Pancreas (tissue), 10 donors: Measurements from ENCODE around the gene ANKRD36. TPM values are rescaled to one million over a fixed set of nuclear protein-coding genes. Genes with fewer than 3 reads are reported as not detected.
"Not testable (repeated sequence)": the region's sequence is repeated elsewhere in the genome, so short reads cannot be mapped to it uniquely, and the experiment has no call there.

Source experiments
- ATAC-seq, 4 donors: fragments of 200-7000 bp; cut with Tn5 transposase; one replicate each; pipeline versions ENCODE4 v1.8.0 to v1.9.1; 2020; ENCODE audit warnings: mild to moderate bottlenecking in 4 of 4, moderate library complexity in 4 of 4
- DNase-seq, 6 donors: peaks; one replicate each; pipeline ENCODE4 v3.0.0-alpha.2; 2020
- FAIRE-seq: peaks from 2 replicates; lab custom pipeline; 2012; peaks lifted over from hg19 to GRCh38; lab: Jason Lieb, UNC
- H3K27ac ChIP-seq, 4 donors: fragments of 200-600 bp; sonication (generic); 1 replicate in 3 of 4; 2 replicates in 1 of 4; pipeline versions ENCODE4 v1.5.0 to v1.8.0; 2020
- H3K27me3 ChIP-seq, 4 donors: fragments of 200-600 bp; one replicate each; pipeline ENCODE4 v1.8.0; 2021
- H3K36me3 ChIP-seq, 3 donors: fragments of 200-600 bp; sonication (generic) in 1 of 3; one replicate each; pipeline versions ENCODE4 v1.5.0 to v1.8.0; 2020 to 2021
- H3K4me1 ChIP-seq, 3 donors: fragments of 200-600 bp; one replicate each; pipeline ENCODE4 v1.8.0; 2021
- H3K4me3 ChIP-seq, 4 donors: fragments of 200-600 bp; sonication (generic) in 2 of 4; one replicate each; pipeline versions ENCODE4 v1.5.0 to v1.8.0; 2020 to 2021
- H3K9me3 ChIP-seq, 4 donors: fragments of 200-600 bp; one replicate each; pipeline ENCODE4 v1.8.0; 2021
- WGBS, 2 donors: extraction: QIAGEN DNeasy Blood & Tissue Kit; methylation state at CpG; one replicate each; pipeline ENCODE4 v1.1.7; 2013; 5-methylcytosine and 5-hydroxymethylcytosine counted together
- intact Hi-C, 3 donors: fragments of 100-400 bp; cut with DNase I; formaldehyde crosslinking; loops; one replicate each; pipeline versions ENCODE4 v1.11.1 to v1.14.2; 2022
- polyA plus RNA-seq, 2 donors: library from polyadenylated mRNA; stranded (reverse); fragments of 200-250 nt; gene quantifications; one replicate each; pipeline ENCODE4 v1.2.3, GENCODE V29; 2013
- total RNA-seq, 6 donors: library from RNA; stranded (reverse); fragmentation: NEBNext Ultra II Directional in 4 of 6; extraction: Animal tissue kit (Norgen Biotek cat#: 25700) in 4 of 6; gene quantifications; one replicate each; pipeline versions ENCODE4 v1.2.1 to v1.2.4, GENCODE V29; 2021 to 2023
- TF ChIP-seq, protein P1 (sequence below), 4 donors: fragments of 200-600 bp; sonication (generic) in 3 of 4; IDR thresholded peaks; one replicate each; pipeline versions ENCODE4 v1.5.0 to v1.8.0; 2021; ENCODE audit warnings: antibody characterized with exemption in 4 of 4
- donor health status: healthy with polysubstance abuse.
- donor health status: DM: no; HTN: no; CAD: no; lungs with moderate emphysema.
- donor health status: DM: no; HTN: no; CAD: no.
- donor health status: control.
- donor health status: control.
- donor health status: Bipolar disorder and iron deficiency.
- donor health status: DM: yes; HTN: yes; CAD: no.
- donor health status: DM: no; HTN: no; CAD: no.
- donor health status: DM: no; HTN: no; CAD: no.
- donor health status: DM: yes; HTN: yes; CAD: no.

ANKRD36 gene
- total and polyA plus RNA-seq, 8 donors, result 5.5 to 18.7 (median 10.8) TPM

DNA sequence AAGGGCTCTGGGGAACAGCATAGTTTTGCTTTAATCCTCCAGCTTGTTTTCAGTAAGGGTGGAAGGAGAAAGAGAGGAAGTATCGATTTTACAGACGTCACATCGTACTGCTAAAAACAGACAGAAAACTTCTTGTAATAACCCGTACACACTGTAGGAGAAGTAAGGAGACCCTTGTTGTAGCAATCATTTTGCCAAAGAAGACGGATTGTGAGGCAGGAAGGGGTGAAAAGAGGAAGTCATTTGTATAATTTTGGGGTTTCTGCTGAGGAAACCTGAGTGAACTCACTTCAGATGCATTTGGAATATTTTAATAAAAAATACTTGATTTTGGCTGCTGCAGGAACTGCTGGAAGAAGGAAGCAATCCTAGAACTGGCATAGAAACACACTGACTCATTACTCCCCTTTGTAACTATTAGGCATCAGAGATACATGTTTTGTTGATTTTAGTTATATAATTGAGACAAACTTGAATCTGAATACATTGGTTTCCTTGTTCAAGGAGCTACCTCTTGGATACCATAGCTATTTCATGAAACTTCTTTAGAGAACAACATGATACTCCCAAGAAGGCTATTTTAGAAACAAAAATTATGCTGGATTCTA is 89.8 kb downstream of the ANKRD36 start:
- H3K4me3 ChIP-seq, FAIRE-seq: not testable (repeated sequence)

DNA sequence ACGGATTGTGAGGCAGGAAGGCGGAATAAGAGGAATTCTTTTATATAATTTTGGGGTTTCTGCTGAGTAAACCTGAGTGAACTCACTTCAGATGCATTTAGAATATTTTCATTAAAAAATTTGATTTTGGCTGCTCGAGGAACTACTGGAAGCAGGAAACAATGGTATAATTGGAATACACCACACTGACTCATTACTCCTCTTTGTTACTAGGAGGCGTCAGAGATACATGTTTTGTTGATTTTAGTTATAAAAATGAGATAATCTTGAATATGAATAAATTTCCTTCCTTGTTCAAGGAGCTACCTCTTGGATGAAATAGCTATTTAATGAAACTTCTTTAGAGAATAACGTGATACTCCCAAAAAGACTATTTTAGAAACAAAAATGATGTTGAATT is 97.4 kb downstream of the ANKRD36 start:
- Histone ChIP-seq H3K36me3 (peaks cover 0 to 10% (median 0%) of the 10 kb centered on the region in 3 donors), H3K9me3 (no peaks in the 10 kb centered on the region), H3K27me3 (no peaks in the 10 kb centered on the region), H3K4me3 (no peak overlapping the region), H3K27ac (no peak overlapping the region), H3K4me1 (no peaks in the 10 kb centered on the region)
- TF ChIP-seq, protein P1, sequence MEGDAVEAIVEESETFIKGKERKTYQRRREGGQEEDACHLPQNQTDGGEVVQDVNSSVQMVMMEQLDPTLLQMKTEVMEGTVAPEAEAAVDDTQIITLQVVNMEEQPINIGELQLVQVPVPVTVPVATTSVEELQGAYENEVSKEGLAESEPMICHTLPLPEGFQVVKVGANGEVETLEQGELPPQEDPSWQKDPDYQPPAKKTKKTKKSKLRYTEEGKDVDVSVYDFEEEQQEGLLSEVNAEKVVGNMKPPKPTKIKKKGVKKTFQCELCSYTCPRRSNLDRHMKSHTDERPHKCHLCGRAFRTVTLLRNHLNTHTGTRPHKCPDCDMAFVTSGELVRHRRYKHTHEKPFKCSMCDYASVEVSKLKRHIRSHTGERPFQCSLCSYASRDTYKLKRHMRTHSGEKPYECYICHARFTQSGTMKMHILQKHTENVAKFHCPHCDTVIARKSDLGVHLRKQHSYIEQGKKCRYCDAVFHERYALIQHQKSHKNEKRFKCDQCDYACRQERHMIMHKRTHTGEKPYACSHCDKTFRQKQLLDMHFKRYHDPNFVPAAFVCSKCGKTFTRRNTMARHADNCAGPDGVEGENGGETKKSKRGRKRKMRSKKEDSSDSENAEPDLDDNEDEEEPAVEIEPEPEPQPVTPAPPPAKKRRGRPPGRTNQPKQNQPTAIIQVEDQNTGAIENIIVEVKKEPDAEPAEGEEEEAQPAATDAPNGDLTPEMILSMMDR (IDR thresholded peaks at IDR 0.05), result no peak
- ATAC-seq (no peak), FAIRE-seq (no peak), DNase-seq (no peak)
- 90 to 95% methylated on average over 5 of the region's 5 CpGs for WGBS, 2 donors
- intact Hi-C loops, result no loop called here

More for the DNA sequence above, 89.8 kb downstream of the ANKRD36 start:
- H3K27ac ChIP-seq, intact Hi-C loops, H3K27me3 ChIP-seq, H3K9me3 ChIP-seq, DNase-seq, ATAC-seq, H3K4me1 ChIP-seq: not testable (repeated sequence)
- WGBS, 2 donors, result 85 to 92% methylated on average over 5 of the region's 5 CpGs
- H3K36me3 ChIP-seq, result peaks cover 0 to 24% (median 0%) of the 10 kb centered on the region in 3 donors

DNA sequence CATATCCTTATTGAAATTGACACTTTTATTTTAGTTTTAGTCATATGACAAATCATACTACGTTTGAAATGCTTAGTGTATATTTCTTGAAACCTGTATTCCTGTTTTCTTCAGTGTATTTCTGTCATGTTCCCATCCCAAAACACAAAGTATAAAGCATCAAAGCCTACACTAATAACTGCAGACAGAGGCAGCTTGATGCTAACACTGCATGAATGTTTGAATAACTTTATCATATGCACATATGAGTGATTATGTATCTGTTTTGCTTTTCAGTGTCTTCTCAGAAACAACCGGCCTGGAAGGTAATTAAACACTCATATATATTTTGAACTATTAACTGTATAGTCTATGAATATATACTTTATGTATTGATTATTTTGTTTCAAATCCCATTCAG is 102.1 kb downstream of the ANKRD36 start:
- H3K4me3 ChIP-seq, H3K9me3 ChIP-seq, H3K4me1 ChIP-seq, H3K27me3 ChIP-seq, intact Hi-C loops, ATAC-seq, FAIRE-seq, H3K27ac ChIP-seq, DNase-seq, H3K36me3 ChIP-seq: not testable (repeated sequence)
- WGBS, 2 donors, result no CpG with 5 or more reads among the region's 2 CpGs

DNA sequence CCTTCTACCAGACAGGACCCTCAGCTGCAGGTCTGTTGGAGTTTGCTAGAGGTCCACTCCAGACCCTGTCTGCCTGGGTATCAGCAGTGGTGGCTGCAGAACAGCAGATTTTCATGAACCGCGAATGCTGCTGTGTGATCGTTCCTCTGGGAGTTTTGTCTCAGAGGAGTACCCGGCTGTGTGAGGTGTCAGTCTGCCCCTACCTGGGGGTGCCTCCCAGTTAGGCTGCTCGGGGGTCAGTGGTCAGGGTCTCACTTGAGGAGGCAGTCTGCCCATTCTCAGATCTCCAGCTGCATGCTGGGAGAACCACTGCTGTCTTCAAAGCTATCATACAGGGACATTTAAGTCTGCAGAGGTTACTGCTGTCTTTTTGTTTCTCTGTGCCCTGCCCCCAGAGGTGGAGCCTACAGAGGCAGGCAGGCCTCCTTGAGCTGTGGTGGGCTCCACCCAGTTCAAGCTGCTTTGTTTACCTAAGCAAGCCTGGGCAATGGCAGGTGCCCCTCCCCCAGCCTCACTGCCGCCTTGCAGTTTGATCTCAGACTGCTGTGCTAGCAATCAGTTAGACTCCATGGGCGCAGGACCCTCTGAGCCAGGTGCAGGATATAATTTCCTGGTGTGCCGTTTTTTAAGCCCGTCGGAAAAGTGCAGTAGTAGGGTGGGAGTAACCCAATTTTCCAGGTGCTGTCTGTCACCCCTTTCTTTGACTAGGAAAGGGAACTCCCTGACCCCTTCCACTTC is 118.1 kb downstream of the ANKRD36 start:
- H3K9me3 ChIP-seq, intact Hi-C loops, H3K27me3 ChIP-seq, H3K27ac ChIP-seq, FAIRE-seq, H3K4me1 ChIP-seq, DNase-seq, H3K4me3 ChIP-seq, ATAC-seq, H3K36me3 ChIP-seq: not testable (repeated sequence)
- 98% methylated on average over 8 to 10 of the region's 10 CpGs for WGBS, 2 donors

DNA sequence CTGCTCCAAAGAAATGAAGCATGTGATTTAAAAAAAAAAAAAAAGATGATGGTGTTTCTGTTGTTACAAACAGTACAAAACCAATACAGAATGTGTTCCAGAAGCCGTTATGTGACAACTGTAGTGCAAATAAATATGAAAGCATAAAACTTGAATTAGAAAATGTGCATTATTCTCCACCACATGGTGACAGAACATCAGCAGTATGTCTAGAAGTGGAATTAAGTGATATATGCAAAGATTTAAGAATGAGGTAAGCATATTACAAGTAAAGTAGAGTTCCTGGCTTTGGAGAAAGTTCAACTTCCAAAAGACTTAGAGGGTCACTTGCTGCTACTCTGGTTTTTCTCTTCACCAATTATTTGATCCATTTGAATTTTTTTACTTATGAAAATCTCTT is 120.0 kb downstream of the ANKRD36 start:
- H3K4me3 ChIP-seq, ATAC-seq, FAIRE-seq, H3K9me3 ChIP-seq, H3K27me3 ChIP-seq, intact Hi-C loops, H3K27ac ChIP-seq, DNase-seq, H3K4me1 ChIP-seq, H3K36me3 ChIP-seq: not testable (repeated sequence)
- 75 to 86% methylated on average over 1 of the region's 1 CpG for WGBS, 2 donors

DNA sequence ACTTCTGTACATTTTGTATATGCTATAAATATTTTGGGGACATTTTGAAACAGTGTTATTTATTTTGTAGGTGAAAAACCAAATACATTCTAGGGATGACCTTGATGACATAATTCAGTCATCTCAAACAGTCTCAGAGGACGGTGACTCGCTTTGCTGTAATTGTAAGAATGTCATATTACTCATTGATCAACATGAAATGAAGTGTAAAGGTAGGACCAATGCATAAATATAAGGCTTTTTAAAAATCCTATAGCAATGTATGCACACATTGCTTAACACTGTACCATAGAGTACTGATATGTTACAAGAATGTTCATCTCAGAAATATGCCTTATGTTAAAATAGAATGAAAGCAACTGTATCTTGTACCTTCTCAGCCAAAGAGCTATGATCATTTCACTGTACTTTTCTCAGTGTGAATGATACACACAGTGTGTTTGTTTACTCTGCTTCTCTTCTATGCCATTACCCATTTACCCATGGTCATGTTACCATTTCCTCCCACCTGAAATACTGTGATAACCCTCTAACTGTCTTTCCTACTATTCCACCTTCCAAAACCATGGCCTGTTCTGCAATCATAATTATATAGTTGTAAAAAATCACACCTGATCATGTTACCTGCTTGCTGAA is 120.8 kb downstream of the ANKRD36 start:
- FAIRE-seq, result not testable (repeated sequence)

DNA sequence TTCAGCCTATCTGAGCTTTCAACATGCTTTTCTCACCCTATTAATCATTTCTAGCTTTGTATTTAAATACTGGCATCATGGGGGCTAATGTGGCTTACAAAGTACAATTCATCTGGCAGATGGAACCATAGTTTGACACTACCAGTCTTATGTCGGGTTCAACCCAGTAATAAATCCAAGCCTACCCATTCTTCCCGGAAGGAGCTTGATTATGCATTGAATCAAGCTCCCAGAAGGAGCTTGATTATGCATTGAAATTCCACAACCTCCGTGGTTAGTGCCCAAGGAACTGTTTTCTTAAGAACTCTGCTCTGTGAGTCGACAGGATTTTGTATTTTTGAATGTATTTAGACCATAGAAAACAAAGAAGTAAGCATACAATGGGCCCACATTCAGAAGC is 148.2 kb downstream of the ANKRD36 start:
- H3K9me3 ChIP-seq, ATAC-seq, H3K4me3 ChIP-seq, H3K4me1 ChIP-seq, H3K36me3 ChIP-seq, intact Hi-C loops, FAIRE-seq, DNase-seq, H3K27me3 ChIP-seq, H3K27ac ChIP-seq: not testable (repeated sequence)
- 93 to 100% methylated on average over 2 to 4 of the region's 4 CpGs for WGBS, 2 donors

More for the DNA sequence above, 120.8 kb downstream of the ANKRD36 start:
- H3K9me3 ChIP-seq, DNase-seq, H3K4me1 ChIP-seq, H3K27ac ChIP-seq, H3K27me3 ChIP-seq, H3K4me3 ChIP-seq, intact Hi-C loops, H3K36me3 ChIP-seq: not testable (repeated sequence)
- WGBS, 2 donors, result no CpG with 5 or more reads among the region's 2 CpGs
- peak in 1 of 4 donors; percentile 38 for ATAC-seq

DNA sequence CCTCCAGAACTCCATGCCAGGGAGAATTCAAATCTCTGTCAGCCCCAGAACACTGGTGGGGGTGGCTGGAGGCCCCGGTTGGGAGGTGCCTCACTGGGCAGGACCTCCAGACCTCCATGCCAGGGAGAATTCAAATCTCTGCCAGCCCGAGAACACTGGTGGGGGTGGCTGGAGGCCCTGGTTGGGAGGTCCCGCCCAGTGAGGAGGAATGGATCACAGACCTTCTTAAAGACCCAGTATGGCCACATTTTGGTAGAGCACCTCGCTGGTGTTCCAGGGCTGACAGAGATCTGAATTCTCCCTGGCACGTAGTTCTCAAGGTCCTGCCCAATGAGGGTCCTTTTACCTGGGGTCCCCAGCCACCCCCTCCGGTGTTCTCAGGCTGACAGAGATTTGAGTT is 153.5 kb downstream of the ANKRD36 start:
- peak in 1 of 6 donors; percentile 30 for DNase-seq
- H3K27me3 ChIP-seq, H3K4me1 ChIP-seq, FAIRE-seq, H3K36me3 ChIP-seq, H3K4me3 ChIP-seq, intact Hi-C loops, ATAC-seq, H3K27ac ChIP-seq, H3K9me3 ChIP-seq: not testable (repeated sequence)
- WGBS, 2 donors, result 89 to 100% methylated on average over 2 of the region's 6 CpGs
